Skeletal muscle cell (primary cell): Measurements from ENCODE around the gene RBMX.
"Not testable (repeated sequence)": the region's sequence is repeated elsewhere in the genome, so short reads cannot be mapped to it uniquely, and the experiment has no call there.

Experiments
- DNase-seq: peaks from one replicate; pipeline ENCODE4 v3.0.0-alpha.2; 2010; ENCODE audit warnings: low read depth
- H3K4me3 ChIP-seq: 2 replicates; pipeline ENCODE4 v1.5.1; 2011; ENCODE audit warnings: low read depth, mild to moderate bottlenecking, control low read depth, low read length, moderate library complexity

RBMX gene

DNA sequence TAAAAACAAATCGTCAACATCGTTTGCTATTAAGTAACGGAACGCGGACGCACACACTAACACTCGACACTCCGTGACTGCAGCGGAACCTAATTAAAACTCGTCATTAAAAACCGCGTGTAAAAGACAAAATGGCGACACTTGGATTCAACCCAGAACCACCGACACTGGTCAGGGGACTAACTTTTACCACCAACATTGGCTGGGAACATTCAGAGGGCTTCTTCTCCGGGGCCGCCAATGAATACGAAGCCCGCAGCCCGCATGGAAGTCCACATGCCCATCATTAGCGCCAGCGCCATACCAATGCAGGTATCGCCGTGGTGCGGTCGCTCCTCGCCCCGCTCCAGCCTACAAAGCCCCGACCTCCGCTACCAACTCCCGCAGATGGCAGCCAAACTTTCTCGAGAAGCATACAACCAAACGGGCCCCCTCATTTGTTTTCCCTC, 498 bp downstream of the RBMX start:
- DNase-seq: no peak
- peak overlapping the region; percentile 75 for H3K4me3 ChIP-seq

GRCh38 chrX:136879001-136879687, 1.4 kb downstream of the RBMX start:
- peak overlapping the region; percentile 75 for H3K4me3 ChIP-seq
- DNase-seq: no peak

DNA sequence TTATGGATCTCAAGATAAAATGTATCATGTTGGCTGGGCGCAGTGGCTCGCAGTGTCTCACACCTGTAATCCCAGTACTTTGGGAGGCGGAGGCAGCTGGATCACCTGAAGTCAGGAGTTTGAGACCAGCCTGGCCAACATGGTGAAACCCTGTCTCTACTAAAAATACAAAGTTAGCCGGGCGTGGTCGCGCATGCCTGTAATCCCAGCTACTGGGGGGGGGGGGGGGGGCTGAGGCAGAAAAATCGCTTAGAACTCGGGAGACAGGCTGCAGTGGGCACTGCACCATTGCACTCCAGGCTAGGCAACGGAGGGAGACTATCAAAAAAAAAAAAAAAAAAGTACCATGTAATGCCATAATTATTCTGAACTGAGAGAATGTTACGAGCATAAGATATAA, 2.1 kb downstream of the RBMX start:
- H3K4me3 ChIP-seq: peak overlapping the region; percentile 75
- DNase-seq: no peak

GRCh38 chrX:136874114-136874513, 6.4 kb downstream of the RBMX start:
- not testable (repeated sequence) for DNase-seq, H3K4me3 ChIP-seq

DNA sequence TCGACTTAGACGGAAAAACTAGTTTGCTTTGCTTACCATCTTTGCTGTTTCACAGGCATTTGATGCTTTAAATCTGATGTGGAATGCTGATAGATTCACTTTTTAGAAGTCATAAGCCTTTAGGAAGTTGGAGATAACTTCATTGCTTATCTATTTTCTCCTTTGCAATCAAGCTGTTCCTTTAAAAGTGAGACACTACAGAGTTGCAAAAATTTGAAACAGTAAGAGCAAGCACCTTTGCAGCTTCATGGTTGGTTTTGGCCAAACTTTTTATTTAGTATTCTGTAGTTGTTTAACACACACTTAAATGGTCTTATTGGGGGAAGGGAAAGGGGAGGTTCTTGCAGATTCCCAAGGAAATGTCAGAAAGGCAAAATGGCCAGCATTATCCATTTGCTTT, 7.3 kb downstream of the RBMX start:
- DNase-seq, H3K4me3 ChIP-seq: not testable (repeated sequence)

GRCh38 chrX:136872091-136872700, 8.3 kb downstream of the RBMX start:
- no peak overlapping the region for H3K4me3 ChIP-seq
- no peak for DNase-seq

DNA sequence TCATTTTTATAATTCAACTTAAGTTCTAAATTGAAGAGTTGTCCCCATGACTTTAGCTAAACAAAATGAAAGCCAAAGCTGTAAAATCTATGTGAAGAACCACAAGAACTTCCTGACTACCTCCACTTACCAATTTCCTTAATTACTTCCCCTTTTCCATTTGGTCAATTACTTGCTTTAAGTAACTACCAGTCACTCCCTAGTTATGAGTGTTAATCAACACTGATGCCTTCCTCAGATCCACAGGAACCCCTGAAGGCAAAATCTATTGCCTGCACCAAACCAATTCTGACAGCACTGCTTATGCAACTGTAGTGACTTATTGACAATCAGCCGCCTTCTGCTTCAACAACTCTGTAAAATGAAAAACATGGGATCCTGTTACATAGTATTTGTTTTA, 10.5 kb downstream of the RBMX start:
- no peak overlapping the region for H3K4me3 ChIP-seq
- DNase-seq: no peak

GRCh38 chrX:136868283-136869055, 12.1 kb downstream of the RBMX start:
- DNase-seq: no peak
- H3K4me3 ChIP-seq: no peak overlapping the region

GRCh38 chrX:136867518-136867917, 13.0 kb downstream of the RBMX start:
- DNase-seq: no peak
- no peak overlapping the region for H3K4me3 ChIP-seq

DNA sequence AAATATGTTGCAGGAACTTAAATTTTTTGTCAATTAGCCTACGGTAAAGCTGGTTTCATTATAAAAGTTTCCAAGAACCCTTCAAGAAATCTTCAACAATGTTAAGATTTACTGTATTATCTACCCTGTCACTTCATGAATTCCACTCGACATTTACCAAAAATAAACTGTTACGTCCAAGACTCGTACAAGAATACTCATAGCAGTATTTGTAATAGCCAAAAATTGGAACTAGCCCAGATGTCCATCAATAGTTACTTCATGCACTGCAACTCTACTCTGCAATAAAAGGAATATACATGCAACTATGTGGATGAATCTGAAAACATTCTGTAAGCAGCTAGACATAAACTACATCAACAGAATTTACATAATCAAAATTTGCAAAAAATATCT, 13.4 kb downstream of the RBMX start:
- no peak for DNase-seq
- no peak overlapping the region for H3K4me3 ChIP-seq

GRCh38 chrX:136866337-136867095, 14.0 kb downstream of the RBMX start:
- H3K4me3 ChIP-seq: no peak overlapping the region
- no peak for DNase-seq

DNA sequence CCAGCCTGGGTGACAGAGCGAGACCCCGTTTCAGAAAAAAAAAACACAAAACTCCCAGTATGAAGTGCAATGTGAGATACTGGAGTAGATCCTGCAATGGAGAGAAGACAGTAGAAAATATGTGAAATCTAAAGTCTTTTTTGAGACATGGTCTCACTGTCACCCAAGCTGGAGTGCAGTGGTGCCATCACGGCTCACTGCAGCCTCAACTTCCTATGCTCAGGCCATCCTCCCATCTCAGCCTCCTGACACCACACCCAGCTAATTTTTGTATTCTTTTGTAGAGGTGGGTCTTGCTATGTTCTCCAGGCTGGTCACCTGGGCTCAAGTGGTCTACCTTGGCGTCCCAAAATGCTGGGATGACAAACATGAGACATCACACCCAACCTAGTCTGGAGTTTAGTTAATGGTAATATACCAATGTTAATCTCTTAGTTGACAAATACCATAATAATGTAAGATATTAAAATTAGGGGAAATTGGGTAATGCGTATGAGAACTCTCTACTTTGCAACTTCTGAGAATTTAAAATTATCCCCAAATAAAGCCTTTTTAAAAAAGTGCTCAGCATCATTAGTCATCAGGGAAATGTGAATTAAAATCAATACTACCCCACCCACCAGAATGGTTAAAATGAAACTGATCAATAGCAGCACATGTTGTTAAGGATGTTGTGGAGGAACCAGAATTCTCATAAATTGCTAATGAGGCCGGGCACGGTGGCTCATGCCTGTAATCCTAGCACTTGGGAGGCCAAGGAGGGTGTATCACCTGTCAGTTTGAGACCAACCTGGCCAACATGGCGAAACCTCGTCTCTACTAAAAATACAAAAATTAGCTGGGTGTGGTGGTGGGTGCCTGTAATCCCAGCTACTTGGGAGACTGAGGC, 15.0 kb downstream of the RBMX start:
- no peak overlapping the region for H3K4me3 ChIP-seq
- DNase-seq: no peak

GRCh38 chrX:136863826-136864225, 16.7 kb downstream of the RBMX start:
- no peak overlapping the region for H3K4me3 ChIP-seq
- DNase-seq: no peak

GRCh38 chrX:136862546-136862945, 18.0 kb downstream of the RBMX start:
- no peak overlapping the region for H3K4me3 ChIP-seq
- DNase-seq: no peak

DNA sequence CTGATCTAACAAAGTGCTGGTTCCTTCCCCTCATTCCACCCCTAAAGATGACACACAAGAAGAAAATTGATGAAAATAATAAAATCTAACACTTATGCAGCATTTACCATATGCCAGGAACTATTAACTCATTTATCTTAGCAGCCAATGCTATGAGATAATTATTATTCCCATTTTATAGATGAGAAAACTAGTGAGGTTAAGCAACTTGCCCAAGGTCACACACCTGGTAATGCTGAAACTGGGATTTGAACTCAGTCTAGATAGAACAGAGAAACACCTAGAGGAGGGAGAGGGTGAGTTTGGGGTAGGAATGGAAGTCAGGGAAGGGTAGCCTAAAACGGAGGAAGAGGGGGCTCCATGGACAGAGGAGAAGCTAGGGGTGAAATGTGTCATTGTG, 18.6 kb downstream of the RBMX start:
- no peak for DNase-seq
- no peak overlapping the region for H3K4me3 ChIP-seq

DNA sequence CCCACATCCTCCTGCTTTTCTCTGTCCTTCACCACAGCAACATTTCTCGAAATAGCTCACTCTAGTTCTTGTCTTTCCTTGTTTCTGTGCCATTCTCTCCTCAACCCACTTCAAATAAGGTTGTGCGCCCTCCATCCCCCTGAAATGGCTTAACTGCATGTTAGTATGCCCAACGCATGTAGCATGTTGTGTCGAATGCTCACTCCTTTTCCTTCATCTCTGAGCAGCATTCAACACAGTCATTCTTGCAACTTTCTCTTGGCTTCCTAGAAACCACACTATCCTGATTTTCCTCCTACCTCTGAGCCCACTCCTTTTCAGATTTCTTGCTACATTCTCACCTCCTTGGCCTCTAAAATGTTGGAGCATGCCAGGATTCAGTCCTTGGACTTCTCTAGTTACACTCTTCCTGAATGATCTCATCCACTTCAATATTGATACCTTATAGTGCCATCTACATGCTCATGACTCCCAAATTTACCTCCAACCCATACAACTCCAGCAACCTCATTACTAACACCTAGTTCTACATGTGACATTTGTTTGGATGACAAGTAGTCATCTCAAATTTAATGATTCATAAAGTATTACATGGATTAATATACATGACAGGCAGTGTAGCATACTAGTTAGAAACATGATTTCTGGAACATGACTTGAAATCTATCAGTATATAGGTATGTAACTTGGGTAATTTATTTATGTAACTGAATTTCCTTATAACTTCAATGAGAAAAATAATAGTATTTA, 22.3 kb downstream of the RBMX start:
- no peak overlapping the region for H3K4me3 ChIP-seq
- DNase-seq: no peak

DNA sequence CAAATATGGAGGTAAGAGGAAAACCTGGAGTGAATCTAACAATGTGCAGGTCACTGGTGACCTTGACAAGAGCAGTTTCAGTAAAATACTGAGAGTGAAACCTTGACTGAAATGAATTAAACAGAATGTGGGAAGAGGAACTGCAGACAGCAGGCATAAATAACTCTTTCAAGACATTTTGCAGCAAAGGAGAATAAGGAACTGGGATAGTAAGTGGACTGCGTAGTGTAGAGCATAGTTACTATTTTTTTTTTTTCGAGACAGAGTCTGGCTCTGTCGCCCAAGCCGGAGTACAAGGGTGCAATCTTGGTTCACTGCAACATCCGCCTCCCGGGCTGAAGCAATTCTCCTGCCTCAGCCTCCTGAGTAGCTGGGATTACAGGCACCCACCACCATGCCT, 24.0 kb downstream of the RBMX start:
- DNase-seq: no peak
- H3K4me3 ChIP-seq: no peak overlapping the region

DNA sequence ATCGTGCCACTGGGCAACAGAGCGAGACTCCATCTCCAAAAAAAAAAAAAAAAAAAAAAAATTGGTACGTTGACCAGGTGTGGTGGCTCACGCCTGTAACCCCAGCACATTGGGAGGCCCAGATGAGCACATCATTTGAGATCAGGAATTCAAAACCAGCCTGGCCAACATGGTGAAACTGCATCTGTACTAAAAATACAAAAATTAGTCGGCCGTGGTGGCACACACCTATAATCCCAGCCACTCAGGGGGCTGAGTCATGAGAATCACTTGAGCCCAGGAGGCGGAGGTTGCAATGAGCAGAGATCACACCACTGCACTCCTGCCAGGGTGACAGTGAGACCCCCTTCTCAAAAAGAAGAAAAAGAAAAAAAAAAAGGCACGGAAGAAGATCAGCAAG, 24.5 kb downstream of the RBMX start:
- H3K4me3 ChIP-seq: no peak overlapping the region
- DNase-seq: no peak
